ENCODE measurements around the gene CUZD1. TPM values are rescaled to one million over a fixed set of nuclear protein-coding genes. Genes with fewer than 3 reads are reported as not detected.

Gene CUZD1
- total RNA-seq, 6 experiments from 2014 or later, result 0.34 to 0.60 (median 0.47) TPM

DNA sequence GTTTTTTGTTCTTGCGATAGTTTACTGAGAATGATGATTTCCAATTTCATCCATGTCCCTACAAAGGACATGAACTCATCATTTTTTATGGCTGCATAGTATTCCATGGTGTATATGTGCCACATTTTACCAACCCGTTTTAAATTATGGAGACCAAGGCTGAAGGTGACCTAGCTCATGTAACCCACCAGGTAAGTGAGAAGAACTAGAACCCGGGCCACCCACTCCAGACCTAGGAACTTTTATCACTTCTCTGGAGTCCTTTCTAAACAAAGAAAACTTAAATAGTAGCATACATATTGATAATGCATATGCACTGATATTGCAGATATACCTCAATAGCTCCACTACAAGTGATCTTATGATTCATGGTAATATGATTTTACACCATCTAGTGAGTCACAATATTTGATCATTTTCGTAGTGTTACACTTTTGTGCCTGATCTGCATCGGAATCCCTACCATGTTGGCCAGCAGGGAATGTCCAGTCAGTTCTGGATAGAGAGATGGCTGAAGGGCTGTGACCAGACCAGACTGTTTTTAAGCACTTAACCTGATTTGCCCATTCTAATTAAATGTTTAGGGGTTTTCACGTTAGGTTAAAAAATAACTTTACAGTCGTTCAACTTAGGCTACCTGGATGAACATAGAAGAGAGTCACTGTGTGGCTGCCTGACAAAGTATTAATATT lies 15.2 kb downstream of the CUZD1 start:
- DNase-seq, result no peak
- no peak overlapping the region for H3K27ac Mint-ChIP-seq
- no peaks in the 10 kb centered on the region for H3K9me3 Mint-ChIP-seq
- no peak overlapping the region for H3K4me3 Mint-ChIP-seq
- no peaks in the 10 kb centered on the region for H3K4me1 Mint-ChIP-seq (ENCODE audit: low read depth)
- peaks cover 29% of the 10 kb centered on the region for H3K36me3 Mint-ChIP-seq (ENCODE audit: low read depth)
- TF ChIP-seq CTCF (IDR thresholded peaks at IDR 0.05), result no peak
- no peaks in the 10 kb centered on the region for H3K27me3 Mint-ChIP-seq (ENCODE audit: insufficient read depth)

DNA sequence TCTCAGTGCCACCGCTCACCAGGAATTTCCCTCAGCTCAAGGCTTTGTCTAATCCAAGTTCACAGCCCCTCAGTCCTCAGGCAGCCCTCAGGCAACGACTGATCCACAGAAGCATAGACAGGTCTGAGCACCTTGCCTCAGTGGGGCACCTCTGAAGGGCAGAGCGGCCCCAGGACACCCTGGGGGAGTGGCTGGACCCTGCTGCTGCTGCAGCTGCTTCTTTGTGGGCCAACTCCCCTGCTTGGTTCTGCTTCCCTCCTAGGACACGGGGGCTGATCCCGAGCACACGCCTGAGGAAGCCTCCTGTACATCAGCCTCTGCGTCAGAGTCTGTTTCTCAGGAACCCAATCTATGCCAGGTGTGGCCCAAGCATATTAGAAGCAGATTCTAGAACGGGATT lies 16.2 kb downstream of the CUZD1 start:
- Mint-ChIP-seq H3K4me3 (no peak overlapping the region), H3K4me1 (ENCODE audit: low read depth) (no peaks in the 10 kb centered on the region), H3K27me3 (ENCODE audit: insufficient read depth) (peaks cover 4% of the 10 kb centered on the region; the same call in 1 of the 2 replicates), H3K27ac (no peak overlapping the region), H3K9me3 (no peaks in the 10 kb centered on the region), H3K36me3 (ENCODE audit: low read depth) (peaks cover 25% of the 10 kb centered on the region)
- DNase-seq, result no peak
- TF ChIP-seq CTCF (IDR thresholded peaks at IDR 0.05), result no peak

- no peak for TF ChIP-seq CTCF (IDR thresholded peaks at IDR 0.05)
- no peaks in the 10 kb centered on the region for H3K9me3 Mint-ChIP-seq
- H3K27ac Mint-ChIP-seq, result no peak overlapping the region
- no peaks in the 10 kb centered on the region for H3K4me1 Mint-ChIP-seq (ENCODE audit: low read depth)
- peaks cover 23% of the 10 kb centered on the region for H3K36me3 Mint-ChIP-seq (ENCODE audit: low read depth)
- DNase-seq, result no peak
- H3K4me3 Mint-ChIP-seq, result no peak overlapping the region
- peaks cover 4% of the 10 kb centered on the region for H3K27me3 Mint-ChIP-seq (ENCODE audit: insufficient read depth)
Observed at GRCh38 chr10:122828716-122829255, 16.9 kb downstream of the CUZD1 start.

DNA sequence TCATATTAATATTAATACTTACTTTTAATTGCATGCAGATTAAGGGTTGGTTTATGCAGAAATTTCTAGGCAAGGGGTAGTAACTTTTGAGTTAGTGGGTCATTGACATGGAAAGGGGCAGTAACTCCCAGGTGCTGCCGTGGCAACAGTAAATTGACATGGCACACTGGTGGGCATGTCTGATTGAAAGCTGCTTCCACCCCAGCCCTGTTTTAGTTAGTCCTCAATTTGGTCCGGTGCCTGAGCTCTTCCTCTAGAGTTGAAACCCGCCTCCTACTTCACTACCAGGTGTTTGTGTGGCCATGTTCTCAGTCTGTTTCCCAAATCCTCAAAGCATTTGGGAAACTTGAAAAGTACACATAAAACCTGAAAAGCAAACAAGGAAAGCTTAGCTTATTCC lies 18.4 kb downstream of the CUZD1 start:
- Mint-ChIP-seq H3K27me3 (ENCODE audit: insufficient read depth) (peaks cover 8% of the 10 kb centered on the region), H3K4me3 (no peak overlapping the region), H3K27ac (no peak overlapping the region)

DNA sequence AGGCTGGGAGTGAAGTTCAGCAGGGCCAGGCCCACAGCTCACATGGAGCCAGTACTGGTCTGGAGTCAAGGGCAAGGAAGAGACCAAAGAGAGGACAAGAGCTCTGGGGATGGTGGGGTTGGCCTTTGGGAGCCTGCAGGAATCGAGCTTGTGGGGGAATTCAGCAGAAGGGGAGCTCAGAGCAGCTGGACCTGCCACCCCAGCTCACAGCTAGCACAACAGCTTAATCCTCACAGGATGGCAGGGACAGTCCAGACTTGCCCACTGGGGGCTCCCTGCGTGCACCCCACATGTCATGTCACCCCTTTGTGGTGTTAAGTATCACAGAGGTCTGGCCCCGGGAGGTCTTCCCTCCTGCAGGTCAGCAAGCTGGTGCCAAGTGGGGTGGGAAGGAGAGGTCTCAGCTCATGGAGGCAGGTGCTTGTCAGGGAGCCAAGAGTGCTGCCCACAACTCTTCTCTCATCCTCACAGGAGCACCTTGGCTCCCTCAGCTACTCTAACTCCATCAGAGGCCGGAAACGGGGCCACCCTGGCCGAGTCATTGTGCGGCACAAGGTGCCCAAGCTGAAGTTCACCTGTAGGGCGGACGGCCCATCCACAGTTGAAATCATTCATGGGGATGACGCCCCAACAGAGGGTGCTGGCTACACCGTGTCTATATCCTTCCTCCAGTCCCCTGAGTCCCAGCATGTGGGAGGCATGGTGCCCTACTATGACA lies 22.5 kb downstream of the CUZD1 start:
- no peak overlapping the region for H3K27ac Mint-ChIP-seq
- no peak for DNase-seq
- no peaks in the 10 kb centered on the region for H3K9me3 Mint-ChIP-seq
- H3K4me1 Mint-ChIP-seq (ENCODE audit: low read depth), result no peaks in the 10 kb centered on the region
- H3K27me3 Mint-ChIP-seq (ENCODE audit: insufficient read depth), result peaks cover 12% of the 10 kb centered on the region
- TF ChIP-seq CTCF (IDR thresholded peaks at IDR 0.05), result no peak
- H3K36me3 Mint-ChIP-seq (ENCODE audit: low read depth), result no peaks in the 10 kb centered on the region
- H3K4me3 Mint-ChIP-seq, result no peak overlapping the region

More for the DNA sequence above, 18.4 kb downstream of the CUZD1 start:
- no peaks in the 10 kb centered on the region for H3K9me3 Mint-ChIP-seq
- no peak for DNase-seq
- no peaks in the 10 kb centered on the region for H3K4me1 Mint-ChIP-seq (ENCODE audit: low read depth)
- H3K36me3 Mint-ChIP-seq (ENCODE audit: low read depth), result peaks cover 17% of the 10 kb centered on the region
- no peak for TF ChIP-seq CTCF (IDR thresholded peaks at IDR 0.05)

Data from HFFc6 (cell line).